ENCODE results near the gene OR10V1.
A peak's percentile ranks its signal among the peaks of the same experiment; 100 is the strongest.

OR10V1 gene

DNA sequence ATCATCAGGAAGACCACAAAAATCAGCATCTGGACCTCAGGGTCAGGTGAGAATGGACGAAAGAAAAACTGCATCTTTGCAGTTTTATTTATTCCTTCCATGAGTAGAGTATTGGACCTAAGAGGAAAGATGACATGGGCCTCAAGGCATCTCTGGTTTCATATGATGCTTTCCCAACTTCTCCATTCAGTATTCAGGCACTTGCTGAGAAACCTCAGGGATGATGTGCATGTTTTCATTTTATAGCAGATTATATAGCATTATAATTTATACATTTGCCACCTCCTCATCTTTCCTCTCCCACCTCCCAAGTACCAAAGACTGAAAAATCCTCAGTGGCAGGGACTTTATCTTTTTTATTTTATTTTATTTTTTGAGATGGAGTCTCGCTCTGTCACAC lies at the start of gene OR10V1:
TSS of gene OR10V1 (minus strand) at position 101 of the 400 bp plus-strand sequence. CDS start at position 101, 0 bp downstream.
- DNase-seq = no peak

GRCh38 chr11:59761993-59762392 lies 48.3 kb upstream of the OR10V1 start:
- DNase-seq = no peak

DNA sequence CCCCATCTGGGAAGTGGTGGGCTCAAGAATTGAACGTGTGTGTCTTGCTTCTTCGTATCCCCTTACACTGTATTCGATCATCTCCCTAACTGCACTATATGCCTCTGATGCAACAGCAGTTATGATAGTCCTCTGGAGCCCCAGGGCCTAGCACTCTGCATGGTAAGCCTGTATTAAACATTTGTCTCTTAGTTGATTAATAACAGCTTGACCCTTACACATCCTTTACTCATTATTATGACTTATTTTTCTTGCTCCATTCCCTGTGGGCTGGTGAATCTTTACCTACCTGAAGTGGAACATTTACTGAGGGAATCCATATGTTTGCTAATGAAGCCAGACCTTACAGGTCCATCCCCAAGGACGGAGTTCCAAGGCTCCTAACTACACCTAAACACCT lies 47.1 kb upstream of the OR10V1 start:
- no peak for DNase-seq

DNA sequence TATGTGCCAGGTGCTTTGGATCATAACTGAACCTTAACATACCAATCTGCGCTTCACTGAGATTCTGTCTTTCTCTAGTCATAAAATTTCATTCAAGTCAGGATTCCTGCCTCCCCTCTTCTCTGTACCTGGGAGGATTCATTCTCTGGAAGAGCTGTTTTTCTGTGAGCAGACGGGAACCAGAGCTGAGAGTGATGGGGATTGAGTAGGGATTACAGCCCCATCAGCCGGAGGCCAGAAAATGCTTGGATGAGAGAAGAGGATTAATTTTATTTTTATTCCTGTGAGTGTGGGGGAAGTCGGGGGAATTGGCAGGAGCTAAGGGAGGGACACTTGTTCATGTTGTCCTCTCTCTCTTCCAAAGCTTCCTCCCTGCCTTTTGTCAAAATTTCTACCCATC lies 46.3 kb upstream of the OR10V1 start:
- no peak for DNase-seq

GRCh38 chr11:59758401-59759037 lies 44.9 kb upstream of the OR10V1 start:
- DNase-seq = no peak

DNA sequence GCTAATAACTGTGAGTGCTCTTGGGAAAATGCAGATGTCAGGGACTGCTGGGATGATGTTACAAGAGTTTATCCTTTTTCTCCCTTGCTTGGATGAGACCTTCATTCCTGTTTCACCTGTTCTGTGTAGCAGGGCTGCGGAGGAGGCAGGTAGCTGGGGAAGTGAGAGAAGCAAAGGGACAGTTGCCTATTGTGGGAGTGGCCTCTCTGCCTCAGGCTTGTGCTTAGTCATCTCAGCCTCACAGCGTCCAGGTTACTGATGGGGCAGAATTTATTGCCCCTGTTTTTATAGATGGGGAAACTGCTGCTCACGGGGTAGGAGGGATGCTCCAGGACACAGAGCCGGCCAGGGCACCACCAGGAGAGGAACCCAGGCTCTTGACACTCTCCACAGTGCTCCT lies 43.2 kb upstream of the OR10V1 start:
- no peak for DNase-seq

GRCh38 chr11:59756558-59756840 lies 42.9 kb upstream of the OR10V1 start:
- no peak for DNase-seq

GRCh38 chr11:59755701-59756557 lies 42.3 kb upstream of the OR10V1 start:
- DNase-seq = no peak

- peak; percentile 82 for DNase-seq
Measured at GRCh38 chr11:59754859-59755700, 41.4 kb upstream of the OR10V1 start, which contains the start of gene STX3. STX3 (plus strand) TSS chr11:59755376; CDS start chr11:59755606, 230 bp downstream.

DNA sequence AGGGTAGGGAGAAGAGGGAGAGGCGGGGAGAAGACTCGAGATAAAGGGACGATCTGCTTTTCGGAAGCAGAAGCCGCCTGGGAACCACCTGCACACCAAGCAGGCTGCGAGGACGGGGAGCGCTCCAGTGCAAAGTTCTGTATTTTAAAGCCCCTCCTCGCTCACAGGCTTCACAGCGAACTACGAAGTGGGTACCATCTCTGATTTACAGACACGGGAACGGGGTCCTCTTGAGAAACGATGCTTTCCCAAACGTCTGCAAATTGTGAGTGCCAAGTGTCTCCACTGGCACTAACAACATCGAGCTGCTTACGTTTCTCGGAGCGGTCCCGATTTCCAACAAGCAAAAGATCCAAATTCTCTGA lies 40.8 kb upstream of the OR10V1 start:
- peak; percentile 39 for DNase-seq

- peak; percentile 74 for DNase-seq
Measured at GRCh38 chr11:59753650-59754493, 40.2 kb upstream of the OR10V1 start.

DNA sequence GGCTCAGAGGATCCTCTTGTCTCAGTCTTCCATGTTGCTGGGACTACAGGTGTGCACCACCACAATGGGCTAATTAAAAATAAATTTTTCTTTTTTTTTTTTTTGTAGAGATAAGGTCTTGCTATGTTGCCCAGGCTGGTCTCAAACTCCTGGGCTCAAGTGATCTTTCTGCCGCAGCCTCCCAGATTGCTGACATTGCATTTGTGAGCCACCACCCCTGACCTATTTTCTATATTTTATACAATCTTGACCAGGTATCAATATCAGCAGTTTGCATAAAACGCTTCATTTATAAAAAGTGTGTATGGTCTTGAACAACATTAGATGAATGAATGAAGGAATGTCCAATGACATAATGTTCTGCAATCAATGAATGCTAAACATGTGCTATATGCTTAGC lies 32.5 kb upstream of the OR10V1 start:
- no peak for DNase-seq

DNA sequence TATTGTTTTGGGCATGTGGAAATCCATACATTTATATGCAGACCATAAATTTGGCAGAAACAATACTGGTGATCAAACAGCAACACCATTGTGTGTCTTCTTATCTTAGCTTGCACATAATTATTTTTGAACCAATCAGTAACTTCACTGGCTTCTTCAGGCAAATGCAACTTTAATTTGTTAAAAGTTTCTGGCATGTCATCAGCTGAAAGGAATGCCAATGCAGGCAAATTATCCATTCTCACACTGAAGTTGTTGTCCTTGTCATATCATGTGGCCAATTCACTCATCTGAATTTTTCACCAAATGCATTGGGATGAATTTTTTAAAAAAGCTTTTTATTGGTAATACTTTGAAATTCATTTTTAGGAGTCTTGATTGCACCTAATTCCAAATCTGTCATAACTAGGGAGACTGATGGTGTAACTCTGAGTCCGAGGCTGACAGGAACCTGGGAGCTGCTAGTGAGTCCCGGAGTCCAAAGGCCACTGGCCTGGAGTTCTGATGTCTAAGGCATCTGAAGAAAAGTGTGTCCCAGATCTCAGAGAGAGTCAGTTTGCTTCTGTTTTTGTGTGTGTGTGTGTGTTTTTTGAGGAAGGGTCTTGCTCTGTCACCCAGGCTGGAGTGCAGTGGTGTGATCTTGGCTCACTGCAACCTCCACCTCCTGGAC lies 17.4 kb upstream of the OR10V1 start:
- no peak for DNase-seq

GRCh38 chr11:59729834-59730233 lies 16.2 kb upstream of the OR10V1 start:
- no peak for DNase-seq

- DNase-seq = no peak
Measured at GRCh38 chr11:59728913-59729312, 15.3 kb upstream of the OR10V1 start.

GRCh38 chr11:59728154-59728553 lies 14.5 kb upstream of the OR10V1 start:
- no peak for DNase-seq

GRCh38 chr11:59727426-59727825 lies 13.8 kb upstream of the OR10V1 start:
- no peak for DNase-seq

DNA sequence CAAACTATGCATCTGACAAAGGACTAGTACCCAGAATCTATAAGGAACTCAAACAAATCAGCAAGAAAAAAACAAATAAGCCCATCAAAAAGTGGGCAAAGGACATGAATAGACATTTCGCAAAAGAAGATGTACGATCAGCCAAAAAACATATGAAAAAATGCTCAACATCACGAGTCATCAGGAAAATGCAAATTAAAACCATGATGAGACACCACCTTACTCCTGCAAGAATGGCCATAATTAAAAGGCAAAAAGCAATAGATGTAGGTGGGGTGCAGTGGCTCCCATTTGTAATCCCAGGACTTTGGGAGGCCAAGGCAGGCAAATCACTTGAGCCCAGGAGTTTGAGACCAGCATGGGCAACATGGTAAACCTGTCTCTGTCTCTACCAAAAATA lies 10.4 kb upstream of the OR10V1 start:
- DNase-seq = no peak

GRCh38 chr11:59719556-59719955 lies 5.9 kb upstream of the OR10V1 start:
- DNase-seq = no peak

GRCh38 chr11:59716051-59716450 lies 2.4 kb upstream of the OR10V1 start:
- DNase-seq = no peak

DNA sequence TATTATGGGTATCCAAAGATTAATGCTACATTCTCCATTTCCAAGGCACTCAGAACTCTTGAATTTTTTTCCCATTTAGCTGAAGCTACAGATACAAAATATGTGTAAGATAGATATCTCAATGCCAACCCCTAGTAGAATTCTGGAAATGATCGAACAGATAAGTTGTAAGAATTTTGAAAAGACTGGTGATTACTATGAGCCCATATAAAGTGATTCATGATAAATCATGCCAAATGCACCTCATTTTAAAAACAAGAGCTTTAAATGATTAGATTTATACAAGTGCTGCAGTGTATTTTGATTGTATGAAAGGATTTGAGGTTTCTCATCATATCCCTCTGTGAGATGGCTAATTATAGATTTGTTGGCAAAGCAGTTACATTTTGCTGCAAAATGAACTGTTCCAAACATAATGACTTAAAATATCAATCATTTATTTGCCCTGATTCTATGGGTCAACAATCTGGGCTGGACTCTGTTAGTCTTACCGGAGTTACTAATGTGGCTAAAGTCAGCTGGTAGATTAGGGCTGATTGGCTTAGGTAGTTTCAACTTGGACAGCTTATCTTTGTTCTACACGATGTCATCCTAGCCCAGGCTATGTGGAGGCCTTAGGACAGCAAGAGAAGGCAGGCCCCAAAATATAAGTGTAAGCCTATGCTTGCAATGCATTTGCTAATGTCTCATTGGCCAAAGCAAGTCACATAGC lies 3.4 kb downstream of the OR10V1 start:
- no peak for DNase-seq

- DNase-seq = no peak
Measured at GRCh38 chr11:59708537-59708936, 5.1 kb downstream of the OR10V1 start.

Data from NCI-H2227 treated with DMSO at 0.1 percent for 48 hours (cell line).